CD4-positive, alpha-beta T cell treated with Interleukin-21 for 1 hour (primary cell): ENCODE measurements around the gene PLPP1.
"Not testable (repeated sequence)": the region's sequence is repeated elsewhere in the genome, so short reads cannot be mapped to it uniquely, and the experiment has no call there.

ENCODE experiments used
- DNase-seq: peaks from one replicate; pipeline ENCODE4 v3.0.0-alpha.2; 2020

Gene PLPP1

DNA sequence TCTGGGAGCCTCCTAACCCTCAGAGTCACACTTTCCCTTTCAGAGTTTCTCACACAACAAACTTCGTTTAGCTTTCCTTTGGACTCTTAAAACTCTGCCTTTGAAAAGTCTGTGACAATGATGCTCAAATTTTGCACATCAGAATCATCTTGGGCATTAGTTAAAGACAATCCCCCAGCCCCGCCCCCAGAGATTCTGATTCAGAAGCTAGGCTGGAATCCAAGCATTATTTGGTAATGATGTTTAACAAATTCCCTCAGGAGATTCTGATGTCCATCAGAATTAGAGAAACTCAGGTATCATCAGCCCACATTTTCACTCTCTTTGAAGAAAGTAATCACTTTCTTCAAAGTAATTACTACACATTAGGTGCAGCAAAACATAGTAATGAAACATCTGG lies 9.6 kb upstream of the PLPP1 start:
- no peak for DNase-seq

DNA sequence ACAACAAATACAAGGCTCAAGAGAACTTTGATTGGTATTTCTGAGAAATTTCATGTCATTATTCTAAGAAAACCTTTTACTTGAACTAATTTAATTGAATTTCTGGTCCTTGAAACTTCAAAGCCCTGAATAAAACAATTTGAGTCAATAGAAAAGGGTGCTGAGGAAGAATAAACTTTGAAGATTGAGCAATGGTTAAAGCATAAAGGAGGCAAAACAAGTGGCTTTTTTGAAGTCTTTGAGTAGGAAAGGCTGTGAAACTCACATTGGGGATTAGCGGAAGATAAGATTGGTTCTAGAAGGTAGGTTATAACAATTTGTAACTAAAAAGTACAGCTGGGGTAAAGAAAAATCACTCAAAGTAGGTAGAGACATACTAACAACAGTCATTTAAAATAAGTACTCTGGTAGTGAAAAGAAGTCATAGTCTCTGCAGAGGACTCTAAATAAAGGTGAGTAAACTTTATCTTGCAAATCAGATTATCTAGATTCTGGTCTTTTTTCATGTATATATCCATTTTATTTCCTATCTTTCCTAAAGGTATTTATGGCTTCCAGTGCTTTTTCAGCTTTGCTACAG lies 6.4 kb upstream of the PLPP1 start:
- peak; percentile 17 for DNase-seq

DNA sequence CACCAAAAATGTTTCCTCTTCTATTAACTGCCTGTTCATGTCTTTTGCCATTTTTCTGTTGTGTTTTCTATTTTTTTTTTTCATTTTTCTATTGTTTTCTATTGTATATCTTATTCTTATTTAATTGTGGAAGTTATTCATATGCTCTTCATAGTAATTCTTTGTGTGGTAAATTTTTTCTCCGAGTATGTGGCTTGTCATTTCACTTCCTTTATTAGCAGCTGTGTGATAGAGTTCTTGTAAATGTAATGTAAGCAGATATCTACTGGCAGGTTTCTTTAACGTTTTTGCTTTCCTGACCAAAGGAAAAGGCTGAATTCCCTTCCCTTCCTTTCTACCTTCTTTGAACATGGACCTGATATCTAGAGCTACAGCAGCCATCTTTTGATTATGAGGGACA lies 5.8 kb upstream of the PLPP1 start:
- no peak for DNase-seq

DNA sequence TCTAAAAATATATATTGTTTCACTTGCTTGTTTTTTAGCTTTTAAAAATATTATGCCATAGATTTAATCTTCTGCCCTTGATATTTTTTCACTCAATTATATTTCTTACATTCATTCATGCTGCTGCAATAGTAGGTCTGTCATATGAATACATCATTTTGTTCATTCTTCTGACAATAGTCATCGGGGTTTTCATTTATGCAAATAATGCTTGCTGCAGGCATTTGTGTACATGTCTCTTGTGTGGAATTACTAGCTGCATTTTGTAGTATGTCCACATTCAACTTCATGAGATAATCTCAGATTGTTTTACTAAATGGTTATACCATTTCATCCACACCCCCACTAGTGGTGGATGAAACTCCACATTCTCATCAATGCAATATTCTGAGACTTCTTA lies 5.3 kb upstream of the PLPP1 start:
- DNase-seq = no peak

DNA sequence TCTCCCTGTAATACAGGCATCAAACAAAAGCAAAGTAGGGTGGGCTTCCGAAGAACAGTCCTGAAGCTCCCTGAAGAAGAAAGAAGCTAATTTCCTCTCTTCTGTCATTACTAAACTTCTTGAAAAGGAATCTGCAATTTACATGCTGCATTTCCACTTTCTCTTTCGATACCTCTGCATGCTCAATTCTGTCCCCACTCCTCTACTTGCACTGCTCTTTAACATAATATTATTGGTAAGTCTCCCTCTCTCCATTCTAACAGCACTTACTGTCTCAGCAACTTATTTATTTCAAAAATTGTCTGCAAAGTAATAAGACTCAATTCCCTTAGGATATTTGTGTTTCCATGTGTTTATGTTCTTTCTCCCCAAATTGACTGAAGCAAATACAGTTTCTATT lies 3.9 kb upstream of the PLPP1 start:
- peak; percentile 18 for DNase-seq

DNA sequence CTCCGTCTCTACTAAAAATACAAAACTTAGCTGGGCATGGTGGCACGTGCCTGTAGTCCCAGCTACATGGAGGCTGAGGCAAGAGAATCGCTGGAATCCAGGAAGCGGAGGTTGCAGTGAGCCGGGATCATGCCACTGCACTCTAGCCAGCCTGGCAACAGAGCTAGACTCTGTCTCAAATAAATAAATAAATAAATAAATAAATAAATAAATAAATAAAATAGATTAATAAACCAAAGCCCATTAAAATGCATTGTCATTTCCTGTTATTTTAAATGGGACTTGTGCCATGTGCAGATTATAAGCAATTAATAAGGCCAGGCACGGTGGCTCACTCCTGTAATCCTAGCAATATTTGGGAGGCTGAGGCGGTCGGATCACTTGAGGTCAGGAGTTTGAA lies 2.6 kb upstream of the PLPP1 start:
- not testable (repeated sequence) for DNase-seq

DNA sequence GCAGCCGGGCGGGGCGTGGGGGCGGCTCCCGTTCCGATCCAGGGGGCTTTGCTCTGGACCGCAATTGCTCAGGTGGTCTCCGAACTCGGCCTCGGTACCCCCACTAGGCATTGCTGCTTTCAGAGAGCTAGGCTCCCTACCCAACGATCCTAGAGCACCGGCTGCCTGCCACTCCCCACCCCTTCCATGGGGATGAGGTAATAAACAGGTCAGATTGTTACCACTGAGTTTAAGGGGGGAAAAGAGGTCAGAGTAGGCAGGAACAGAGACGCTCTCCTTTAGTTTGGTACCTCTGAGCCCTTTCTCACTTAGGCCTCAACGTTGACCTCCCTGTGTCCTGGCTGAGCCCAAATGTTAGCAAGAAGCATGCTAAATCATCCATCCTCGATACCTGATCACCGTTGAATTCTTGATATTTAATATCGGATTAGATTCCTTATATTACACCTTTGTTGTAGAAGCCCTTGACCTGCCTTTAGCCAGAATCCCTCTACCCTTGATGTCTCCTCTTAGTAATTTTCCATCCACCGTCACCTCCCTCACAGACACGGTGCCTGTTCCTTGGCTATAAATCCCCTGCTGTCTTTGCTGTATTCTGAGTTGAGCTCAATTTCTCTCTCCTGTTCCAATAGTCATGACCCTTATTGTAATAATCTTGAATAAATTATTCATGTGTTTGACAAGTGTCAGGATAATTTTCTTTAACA lies 588 bp upstream of the PLPP1 start:
- DNase-seq = no peak

DNA sequence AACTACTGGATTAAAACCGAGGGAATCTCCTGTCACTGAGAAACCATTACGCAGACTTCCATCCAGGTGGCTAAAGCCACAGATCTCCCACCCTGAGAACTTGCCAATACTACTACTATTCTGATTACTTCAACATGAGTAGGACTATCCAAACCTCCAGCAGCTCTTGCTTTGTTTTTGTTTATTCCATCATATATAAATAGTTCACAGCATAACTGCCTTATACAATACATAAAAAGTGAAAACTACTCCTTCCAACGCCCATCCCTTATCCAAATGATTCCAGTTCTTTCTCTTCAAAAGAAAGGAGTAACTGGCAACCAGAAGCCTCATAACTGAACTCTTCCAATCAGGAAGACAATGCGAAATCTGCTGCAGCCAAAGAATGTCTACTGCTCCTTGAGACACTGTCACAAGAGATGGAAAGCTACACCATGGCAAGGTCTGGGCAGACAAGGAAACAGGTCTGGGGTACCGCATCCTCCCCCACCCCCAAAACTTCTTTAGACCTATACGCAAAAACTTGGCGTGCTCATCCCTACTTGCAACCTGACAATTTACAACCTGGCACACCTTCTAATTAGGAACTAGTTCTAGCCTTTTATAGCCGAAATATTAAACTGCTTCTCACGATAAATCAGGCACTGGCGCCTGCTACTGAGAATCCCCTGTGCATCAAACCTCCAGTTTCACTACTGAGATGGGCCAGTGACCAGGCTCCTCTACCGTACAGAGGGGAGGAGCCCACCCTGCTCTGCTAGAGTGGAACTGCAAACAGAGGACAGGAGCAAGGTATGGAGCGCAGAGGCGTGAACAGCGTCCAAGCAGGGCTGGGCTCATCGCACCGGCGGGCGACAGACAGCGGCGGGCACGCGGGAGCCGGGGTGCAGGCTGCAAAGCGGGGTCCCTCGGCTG lies 986 bp downstream of the PLPP1 start:
- DNase-seq = no peak

DNA sequence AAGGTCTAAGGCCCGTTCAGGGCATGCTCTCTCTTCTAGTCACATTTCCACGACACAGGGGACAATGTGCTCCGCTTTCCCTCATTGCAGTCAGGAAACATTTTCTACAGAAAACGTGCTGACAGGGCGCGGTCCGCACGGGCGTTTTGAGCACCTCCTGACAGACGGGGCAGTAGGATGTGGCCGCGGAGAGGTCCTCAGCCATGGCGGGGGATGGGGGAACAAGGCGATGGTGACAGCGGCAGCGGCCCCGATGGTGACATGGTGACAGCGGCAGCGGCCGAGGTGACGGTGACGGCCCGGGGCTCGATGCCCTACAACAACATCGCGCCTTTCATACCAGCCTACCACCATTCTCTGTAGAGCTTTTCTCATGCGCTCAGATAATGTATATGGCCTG lies 4.1 kb downstream of the PLPP1 start:
- DNase-seq = no peak

DNA sequence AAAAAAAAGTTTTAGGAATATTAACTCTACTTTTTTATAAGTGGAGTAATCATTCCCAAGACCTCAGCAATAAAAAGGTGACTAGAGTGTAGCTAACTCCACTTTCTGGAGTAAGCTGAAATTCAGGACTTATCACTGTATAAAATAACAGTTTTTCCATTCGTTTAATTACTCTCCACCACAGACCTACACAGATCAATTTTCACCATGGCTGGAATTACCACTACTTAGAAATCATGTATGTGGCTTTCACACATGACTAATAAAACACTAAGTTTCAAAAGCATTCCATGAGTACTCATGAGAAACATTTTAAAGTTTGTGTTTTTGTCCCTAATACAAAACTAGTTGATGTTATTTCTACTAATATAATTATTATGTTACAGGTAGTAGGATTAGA lies 9.9 kb downstream of the PLPP1 start:
- DNase-seq = no peak

DNA sequence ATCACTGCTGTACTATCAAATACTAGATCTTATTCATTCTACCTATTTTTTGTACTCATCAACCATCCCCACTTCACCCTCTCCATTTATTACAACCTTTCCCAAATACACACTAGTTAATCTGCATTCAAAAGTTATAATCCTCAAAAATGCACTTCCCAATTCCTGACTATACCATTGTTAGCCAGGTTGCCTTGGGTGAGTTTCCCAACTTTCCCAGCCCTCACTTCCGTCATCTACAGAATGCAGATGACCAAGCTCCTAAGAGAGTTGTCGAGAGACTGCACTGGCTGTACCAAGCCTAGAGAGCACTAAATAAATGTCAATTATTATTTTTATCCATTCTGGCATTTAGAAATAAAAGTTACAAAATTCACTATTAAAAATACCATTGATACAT lies 11.5 kb downstream of the PLPP1 start:
- DNase-seq = no peak

DNA sequence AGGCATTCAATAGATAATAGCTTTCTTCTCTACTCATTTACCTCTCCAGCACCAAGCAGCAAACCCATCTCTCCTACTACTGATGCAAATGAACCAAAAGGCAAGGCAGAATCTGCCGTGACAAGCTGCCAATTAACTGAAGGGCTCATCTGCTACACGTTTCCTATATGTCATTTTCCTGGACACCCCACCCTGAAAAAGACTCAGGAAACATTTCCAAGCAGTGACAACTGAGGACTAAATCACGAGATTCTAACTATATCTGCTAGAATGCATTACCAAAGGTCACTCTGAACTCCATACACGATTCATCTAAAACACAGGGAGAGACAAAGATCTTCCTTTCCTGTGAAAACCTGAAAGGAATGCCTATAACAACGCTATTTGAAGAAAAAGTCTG lies 12.9 kb downstream of the PLPP1 start:
- no peak for DNase-seq

DNA sequence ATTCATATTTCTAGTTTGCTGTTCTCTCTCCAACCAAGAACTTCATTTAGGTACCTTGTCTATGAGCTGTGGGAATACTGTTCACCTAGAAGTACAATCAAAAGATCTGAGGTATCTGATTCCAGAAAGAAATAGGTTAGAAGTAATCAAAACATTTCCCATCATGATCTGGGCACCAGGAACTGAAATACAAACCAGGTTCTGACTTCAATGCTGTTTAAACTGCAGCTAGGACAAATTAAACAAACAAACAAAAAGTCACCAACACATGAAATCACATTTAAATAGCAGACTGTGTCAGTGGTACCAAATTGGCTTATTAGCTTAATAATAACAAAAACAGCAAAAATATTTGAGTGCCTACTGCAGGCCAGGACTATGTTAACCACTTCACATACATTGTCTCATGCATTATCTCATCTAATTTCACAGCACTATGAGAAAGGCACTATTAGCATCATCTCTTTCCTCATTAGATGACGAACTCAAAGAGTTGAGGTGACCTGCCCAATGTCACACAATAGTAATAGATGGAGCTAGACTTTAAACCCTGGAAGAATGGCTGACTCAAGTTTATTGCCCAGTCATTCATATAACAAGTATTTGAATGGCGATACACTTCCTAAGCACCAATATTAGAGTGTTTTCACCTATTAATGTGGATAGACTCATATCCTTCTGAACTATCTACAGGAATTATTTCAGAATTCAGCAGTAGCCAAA lies 14.5 kb downstream of the PLPP1 start:
- DNase-seq = no peak

DNA sequence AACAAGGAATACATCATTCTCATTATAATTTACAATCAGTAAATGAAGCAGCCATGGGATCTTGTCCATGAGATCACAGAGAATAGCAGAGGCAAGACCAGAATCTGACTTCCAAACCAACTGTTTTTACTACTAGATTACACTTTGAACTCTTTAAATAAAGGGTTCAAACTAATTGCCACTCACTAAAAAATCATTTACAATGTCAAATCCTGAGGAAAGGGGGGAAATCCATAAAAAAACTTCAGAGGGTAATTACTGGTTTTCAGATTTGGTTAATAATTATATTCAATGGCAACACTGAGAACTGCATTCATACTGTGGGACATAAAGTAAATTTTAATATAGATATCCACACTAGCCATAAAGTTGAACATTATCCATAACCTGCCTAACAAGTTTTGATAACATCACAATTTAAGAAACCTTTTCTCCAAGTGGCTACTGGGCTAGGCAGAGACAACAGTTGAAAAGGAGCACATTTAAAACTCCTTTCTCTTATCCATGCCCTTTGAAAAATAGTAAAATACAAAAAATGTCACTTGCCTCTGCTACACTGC lies 15.9 kb downstream of the PLPP1 start:
- no peak for DNase-seq

DNA sequence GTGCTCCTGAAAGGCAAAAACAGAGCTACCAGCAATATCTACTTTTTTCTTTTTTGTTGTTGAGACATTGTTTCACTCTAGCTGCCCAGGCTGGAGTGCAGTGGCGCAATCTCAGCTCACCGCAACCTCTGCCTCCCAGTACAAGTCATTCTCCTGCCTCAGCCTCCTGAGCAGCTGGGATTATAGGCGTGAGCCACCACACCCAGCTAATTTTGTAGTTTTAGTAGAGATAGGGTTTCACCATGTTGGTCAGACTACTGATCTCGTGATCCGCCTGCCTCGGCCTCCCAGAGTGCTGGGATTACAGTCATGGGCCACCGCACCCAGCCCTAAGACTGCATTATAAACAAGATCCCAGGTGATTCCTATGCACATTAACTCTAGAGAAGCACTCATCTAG lies 17.0 kb downstream of the PLPP1 start:
- DNase-seq = no peak

DNA sequence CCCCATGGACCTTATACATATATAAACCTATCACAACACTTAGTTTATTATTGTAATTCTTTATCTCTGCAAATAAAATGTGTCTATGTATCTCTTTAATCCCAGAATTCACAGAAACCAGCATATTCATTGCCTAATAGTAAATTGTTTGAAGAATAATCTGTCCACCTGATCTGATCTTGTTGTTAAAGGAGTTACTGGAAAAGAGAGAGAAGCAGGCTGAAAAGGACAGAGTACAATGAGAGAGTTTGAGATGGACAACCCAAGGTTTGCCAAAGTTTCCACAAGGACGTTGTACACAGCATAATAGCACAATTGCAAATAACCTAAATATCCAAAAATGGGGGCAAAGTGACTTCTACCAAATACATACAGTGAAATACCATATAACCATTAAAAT lies 23.8 kb downstream of the PLPP1 start:
- no peak for DNase-seq

DNA sequence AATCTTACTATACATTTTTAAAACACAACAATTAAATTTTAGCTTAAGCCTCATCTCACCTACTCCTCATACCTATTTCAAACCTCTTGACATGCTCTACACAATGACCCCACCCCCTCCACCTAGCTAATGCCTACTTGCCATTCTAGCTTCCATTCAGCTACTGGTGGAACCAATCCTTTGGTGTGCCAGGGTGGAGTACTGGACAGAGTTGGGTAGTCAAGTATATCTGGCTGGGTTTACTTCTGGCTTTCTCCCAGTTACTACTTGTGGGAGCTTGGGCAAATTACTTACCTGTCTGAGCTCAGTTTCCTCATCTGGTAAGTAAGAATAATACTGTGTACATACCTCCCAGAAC lies 24.3 kb downstream of the PLPP1 start:
- DNase-seq = no peak

DNA sequence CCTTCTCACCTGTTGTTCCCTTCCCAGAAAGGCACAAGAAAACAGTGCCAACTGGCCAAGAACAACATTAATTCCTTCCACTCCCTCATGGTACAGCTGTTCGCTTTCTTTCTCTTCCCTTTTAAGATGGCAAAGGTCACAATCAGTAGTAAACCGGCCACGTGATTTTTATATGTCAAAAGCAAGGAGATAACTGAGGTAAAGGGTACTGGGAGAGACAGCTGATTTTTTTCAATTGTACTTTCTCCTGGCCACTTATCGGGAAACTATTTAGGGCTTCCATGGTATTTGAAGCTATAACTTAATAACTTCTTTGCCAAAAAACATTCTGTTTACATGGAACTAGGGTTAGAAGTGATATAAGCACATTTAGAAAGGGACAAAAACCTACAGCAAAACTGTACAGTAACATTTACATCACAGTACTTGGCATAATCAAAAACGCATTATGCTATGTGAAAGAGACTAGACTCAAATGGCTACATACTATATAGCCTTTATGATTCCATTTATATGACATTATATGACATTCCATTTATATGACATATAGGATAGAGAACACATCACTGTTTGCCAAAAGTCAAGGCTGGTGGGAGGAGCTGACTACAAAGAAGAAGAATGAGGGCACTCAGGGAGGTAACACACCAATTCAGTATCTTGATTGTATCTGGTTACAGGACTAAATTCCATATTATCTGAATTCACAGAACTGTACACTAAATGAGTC lies 24.8 kb downstream of the PLPP1 start:
- DNase-seq = no peak

DNA sequence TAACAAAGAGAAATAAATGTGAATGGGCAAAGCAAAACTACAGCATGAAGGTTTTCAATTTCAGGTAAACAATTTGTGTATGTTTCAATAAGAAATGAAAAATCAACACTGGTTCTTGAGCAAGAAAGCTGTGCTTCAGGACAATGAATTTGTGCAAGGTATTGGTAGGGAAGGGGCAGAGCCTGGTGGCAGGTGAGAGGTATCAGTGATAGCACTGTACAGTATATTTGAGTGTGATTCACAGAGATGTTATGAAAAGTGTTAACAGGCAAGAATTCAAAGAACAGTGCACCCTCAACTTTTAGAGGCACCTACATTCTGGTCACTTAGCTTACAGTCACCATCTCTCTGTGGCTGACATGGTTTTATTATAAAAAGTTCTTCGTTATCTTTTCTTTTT lies 25.7 kb downstream of the PLPP1 start:
- no peak for DNase-seq

DNA sequence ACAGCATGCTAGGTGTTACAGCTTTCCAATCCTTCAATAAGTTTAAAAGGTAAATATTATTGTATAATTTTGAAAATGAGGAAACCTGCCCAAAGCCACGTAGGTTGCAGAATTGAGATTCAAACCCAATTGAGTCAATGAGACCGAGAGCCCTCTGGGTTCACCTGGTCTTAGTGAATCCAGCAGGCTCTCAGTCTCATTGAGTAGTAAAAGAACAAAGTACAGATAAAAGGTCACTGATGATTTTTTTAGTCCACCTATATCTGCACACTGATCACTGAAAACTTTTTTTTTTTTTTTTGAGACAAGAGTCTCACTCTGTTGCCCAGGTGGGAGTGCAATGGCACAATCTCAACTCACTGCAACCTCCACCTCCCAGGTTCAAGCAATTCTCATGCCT lies 27.2 kb downstream of the PLPP1 start:
- no peak for DNase-seq

DNA sequence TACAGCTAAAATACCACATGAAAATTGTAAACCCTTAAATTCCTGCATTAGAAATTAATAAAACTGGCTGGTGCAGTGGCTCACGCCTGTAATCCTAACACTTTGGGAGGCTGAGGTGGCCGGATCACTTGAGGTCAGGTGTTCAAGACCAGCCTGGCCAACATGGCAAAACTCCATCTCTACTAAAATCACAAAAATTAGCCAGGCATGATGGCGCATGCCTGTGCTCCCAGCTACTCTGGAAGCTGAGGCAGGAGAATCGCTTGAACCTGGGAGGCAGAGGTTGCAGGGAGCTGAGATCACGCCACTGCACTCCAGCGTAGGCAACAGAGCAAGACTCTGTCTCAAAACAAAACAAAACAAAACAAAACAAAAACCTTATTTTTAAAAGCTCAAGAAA lies 29.1 kb downstream of the PLPP1 start:
- not testable (repeated sequence) for DNase-seq

DNA sequence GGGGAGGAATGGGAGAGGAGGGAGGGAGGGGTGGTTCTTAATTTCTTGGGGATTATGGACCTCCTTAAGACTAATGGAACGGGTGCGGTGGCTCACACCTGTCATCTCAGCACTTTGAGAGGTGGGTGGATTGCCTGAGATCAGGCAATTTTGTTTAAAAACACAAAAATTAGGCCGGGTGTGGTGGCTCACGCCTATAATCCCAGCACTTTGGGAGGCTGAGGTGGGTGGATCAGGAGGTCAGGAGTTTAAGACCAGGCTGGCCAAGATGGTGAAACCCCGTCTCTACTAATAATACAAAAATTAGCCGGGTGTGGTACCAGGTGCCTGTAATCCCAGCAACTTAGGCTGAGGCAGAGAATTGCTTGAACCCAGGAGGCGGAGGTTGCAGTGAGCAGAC lies 30.8 kb downstream of the PLPP1 start:
- not testable (repeated sequence) for DNase-seq

DNA sequence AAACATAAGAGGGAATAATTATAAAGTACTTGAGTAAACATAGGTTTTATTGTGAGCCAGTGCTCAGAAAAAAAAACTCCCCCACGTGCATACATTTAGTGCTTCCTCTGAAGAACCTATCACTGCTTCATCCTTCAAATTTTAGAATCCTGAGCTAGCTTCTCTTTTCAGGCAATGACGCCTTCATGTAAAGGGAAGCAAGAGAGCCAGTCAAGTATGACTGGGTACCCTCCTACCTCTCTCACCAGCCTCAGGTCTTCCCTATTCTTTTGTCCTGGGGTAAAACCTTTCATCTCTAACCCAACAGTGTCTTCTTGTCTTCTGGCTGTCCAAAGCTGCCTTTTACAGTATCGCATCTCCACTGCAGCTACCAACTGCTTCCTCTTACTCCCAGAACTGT lies 32.0 kb downstream of the PLPP1 start:
- no peak for DNase-seq
